HuH-7.5 (cell line): ENCODE measurements around the gene C5.

ENCODE experiments used
- DNase-seq: peaks from one replicate; pipeline ENCODE4 v3.0.0; 2011; ENCODE audit warnings: low spot score

C5 gene

DNA sequence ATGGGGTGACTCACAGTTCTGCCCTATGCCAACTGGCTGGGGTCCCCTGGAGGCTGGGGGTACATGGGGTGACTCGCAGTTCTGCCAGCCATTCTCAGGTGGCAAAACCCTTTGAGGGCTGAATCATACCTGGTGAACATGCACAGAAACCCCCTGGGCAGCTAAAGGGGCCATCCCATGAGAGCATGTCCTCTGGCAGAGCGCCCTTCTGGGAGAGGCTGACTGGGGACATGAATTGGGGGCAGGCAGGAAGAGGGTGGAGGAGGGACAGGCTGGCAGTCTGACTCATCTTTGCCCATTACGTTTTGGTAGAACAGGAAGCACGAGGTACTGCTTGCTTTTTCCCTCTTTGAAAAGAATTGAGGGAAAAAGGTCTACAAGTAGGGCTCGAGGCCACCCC is 140.2 kb downstream of the C5 start:
- no peak for DNase-seq

DNA sequence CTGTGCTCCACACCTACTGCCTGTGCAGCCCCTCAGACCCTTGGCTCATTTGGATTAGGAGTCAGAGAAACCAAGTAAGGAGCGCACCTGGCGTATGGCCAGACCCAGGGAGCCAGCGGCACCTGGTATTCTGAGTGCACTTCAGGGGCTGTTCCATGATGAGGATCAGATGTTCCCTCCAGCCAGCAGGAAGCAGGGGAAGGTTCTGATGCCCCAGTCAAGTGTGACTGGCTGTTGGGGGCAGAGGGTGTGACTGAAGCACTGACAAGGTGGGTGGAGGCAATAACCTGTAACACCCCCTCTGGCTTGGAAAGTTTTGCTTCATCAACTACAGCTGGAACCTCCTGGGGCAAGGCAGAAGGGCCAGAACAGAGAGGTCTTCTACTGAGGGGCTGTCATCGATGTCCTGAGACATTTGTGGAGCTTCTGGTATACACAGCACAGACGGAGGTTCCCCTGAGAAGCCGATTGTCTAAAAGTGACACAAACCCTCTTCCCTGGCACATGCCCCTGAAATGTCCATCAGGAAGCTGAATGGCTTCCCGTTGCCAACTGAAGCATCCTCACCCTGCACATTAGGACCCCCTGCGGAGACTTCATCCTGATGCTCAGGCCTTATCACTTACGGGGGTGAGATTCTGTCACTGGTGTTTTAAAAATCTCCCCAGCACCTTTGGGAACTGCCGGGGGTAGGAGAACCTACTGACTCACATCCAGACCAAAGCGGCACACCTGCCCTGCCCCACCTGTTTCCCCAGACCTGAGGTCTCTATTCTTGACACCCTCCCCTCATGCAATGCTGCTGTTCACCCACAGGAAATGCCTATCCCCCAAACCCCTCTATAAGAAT is 144.5 kb downstream of the C5 start:
- no peak for DNase-seq

DNA sequence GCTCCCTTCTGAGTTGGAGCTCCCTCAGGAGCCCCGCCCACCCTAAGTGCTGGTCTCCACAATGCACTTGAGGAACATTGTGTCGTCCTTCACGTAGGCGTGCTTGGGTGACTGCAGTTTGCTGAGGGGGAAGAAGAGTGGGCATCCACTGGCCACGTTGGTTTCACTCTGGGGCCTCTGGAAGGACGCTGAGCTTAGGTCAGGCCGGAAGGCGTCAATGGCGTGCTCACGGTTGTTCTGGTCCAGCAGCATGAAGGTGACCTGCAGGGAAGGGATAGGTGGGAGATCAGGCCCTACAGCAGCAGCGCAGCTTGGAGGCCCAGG is 145.1 kb downstream of the C5 start:
- DNase-seq, result no peak

DNA sequence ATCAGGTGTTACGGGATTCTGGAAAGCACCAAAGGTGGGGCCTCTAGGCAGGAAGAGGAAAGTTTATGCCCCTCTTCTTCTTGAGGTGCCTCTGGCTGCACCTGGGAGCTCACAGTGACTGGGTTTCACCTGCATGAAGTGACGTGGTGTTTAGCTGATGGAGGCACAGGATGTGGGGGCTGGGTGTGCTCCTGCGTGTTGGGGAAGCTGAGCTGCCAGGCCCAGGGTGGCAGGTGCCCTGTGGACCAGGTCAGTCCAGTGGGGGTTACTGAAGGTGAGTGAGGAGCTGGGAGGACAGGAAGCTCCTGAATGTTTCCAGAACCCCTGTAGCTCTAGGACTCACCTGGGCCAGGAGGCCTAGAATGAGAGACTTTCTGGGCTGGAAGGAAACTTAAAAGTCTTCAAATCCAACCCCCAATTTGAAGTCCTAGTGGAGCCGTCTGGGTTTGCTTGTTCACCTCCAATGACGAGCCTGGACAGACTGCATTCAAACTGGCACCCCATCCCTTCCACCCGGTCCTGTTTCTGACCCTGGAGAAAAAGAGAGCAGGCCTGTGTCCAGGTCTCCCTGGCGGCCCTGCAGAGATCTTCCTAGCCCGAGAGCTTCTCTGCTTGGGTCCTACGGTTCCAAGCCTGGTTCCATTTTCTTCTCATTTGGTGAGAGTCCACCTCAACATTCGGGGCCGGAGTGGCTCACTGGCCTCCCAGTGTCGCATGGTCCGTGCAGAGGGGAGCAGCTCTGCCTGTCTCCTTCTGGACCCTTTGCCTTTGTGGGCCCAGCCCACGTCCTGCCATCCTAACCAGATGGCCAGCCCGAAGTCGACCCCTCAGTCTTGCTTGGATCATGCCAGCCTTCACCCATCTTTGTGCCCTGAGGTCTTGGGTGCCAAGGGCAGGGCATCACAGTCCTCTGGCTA is 145.8 kb downstream of the C5 start:
- no peak for DNase-seq

DNA sequence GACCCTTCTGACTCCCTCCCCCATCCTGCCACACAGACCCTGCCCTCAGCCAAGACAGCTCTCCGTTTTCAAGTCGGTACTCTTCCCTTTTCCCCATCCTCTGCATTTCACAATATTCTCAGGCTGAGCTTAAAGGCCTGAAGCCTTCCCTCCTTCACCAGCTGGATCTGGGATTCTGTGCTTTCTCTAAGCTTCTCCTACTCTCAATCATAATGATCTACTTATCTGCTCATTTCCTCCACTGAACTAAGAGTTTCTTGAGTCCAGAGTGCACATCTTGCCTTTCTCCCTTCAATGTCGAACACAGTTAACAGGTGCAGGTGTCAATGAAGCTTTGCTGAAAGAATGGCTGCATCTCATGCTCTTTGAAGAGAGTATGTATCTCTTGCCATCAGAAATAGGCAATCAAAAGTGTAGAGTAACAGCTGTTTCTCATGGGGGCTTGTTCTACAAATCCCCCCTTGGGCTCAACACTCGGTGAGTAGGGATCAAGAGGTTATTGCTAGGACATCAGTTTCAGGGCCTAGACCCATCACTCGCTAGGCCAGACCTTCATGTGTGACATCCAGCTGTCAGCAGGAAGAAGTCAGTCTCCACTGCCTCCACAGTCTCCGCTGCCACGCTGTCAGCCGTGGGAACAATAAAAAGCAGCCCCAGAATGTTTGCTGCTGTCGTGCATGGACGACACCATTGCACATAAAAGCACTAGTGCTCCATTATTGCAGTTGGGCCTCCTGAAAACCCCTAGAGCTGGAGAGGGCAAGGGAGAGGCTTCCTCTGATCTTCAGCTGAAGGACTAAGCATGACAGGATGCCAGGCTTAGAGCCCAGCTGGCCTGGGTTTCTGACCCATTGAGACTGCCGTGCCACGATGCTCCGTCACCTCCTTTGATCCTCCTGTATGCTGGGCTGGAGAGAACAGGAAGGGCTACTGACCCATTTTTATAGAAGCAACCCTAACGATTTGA is 147.2 kb downstream of the C5 start:
- no peak for DNase-seq
